ENCODE data around the gene ARID4B.

- TF ChIP-seq POLR2A (IDR thresholded peaks at IDR 0.05): no peak
- no peak for TF ChIP-seq CTCF (IDR thresholded peaks at IDR 0.05)
- TF ChIP-seq POLR2AphosphoS5 (IDR thresholded peaks at IDR 0.05): no peak
- TF ChIP-seq EP300 (IDR thresholded peaks at IDR 0.05): no peak
Observed at GRCh38 chr1:235221653-235222375, 106.2 kb downstream of the ARID4B start.

All from gastroesophageal sphincter (tissue), 3 donors.